Cardiac septum (tissue), 1 donor: ENCODE data around the gene LRRC23. TPM values are rescaled to one million over a fixed set of nuclear protein-coding genes. Genes with fewer than 3 reads are reported as not detected.
"Not testable (repeated sequence)": the region's sequence is repeated elsewhere in the genome, so short reads cannot be mapped to it uniquely, and the experiment has no call there.

Source experiments
- DNase-seq: peaks from one replicate; pipeline ENCODE4 v3.0.0-alpha.2; 2020; ENCODE audit warnings: low spot score
- intact Hi-C: fragments of 100-400 bp; cut with DNase I; formaldehyde crosslinking; loops from one replicate; pipeline ENCODE4 v1.14.0; 2022
- long read RNA-seq: library from polyadenylated mRNA; unstranded; transcript quantifications from one replicate; pipeline ENCODE4 v2.0.0, GENCODE V29; 2021
- total RNA-seq: library from RNA; stranded (reverse); fragmentation: NEBNext Ultra II Directional; extraction: Animal tissue kit (Norgen Biotek cat#: 25700); gene quantifications from one replicate; pipeline ENCODE4 v1.2.1, GENCODE V29; 2021
- donor health status: DM: no; HTN: no; CAD: no.

The LRRC23 gene
- 13.3 TPM for total RNA-seq
- long read RNA-seq, transcript LRRC23-211 (7 exons, 1,412 nt) = major isoform, 7 of 19 reads
- long read RNA-seq, partial matches to known transcripts = 2 of 19 reads
- long read RNA-seq, other reads (novel, unspliced or antisense) = 5 of 19 reads

GRCh38 chr12:6904280-6905276 is at the start of gene LRRC23:
TSS of gene LRRC23 (plus strand) at chr12:6904822. CDS start at chr12:6905634, 812 bp downstream.
- intact Hi-C loops = loop anchor here (2.0 kb wide), 1 partner anchor 32 kb away; the partner anchor contains the start of gene SPSB2
- peak; percentile 98 for DNase-seq

GRCh38 chr12:6855322-6855721 is 49.3 kb upstream of the LRRC23 start:
- no peak for DNase-seq
- intact Hi-C loops = no loop called here

- DNase-seq = no peak
Measured at GRCh38 chr12:6858799-6859198, 45.8 kb upstream of the LRRC23 start.

GRCh38 chr12:6860116-6860515 is 44.5 kb upstream of the LRRC23 start:
- intact Hi-C loops = no loop called here
- DNase-seq = no peak

More at GRCh38 chr12:6858799-6859198, 45.8 kb upstream of the LRRC23 start:
- intact Hi-C loops = no loop called here

- DNase-seq = no peak
- intact Hi-C loops = no loop called here
Measured at GRCh38 chr12:6860942-6861341, 43.7 kb upstream of the LRRC23 start.

GRCh38 chr12:6861391-6861790 is 43.2 kb upstream of the LRRC23 start:
- no peak for DNase-seq
- intact Hi-C loops = no loop called here

GRCh38 chr12:6863033-6863432 is 41.6 kb upstream of the LRRC23 start:
- intact Hi-C loops = no loop called here
- DNase-seq = no peak

GRCh38 chr12:6863586-6864321 is 40.9 kb upstream of the LRRC23 start:
- DNase-seq = no peak
- intact Hi-C loops = no loop called here

GRCh38 chr12:6865307-6865706 is 39.3 kb upstream of the LRRC23 start:
- DNase-seq, intact Hi-C loops: not testable (repeated sequence)

- intact Hi-C loops = no loop called here
Measured at GRCh38 chr12:6866163-6866919, 38.3 kb upstream of the LRRC23 start.

GRCh38 chr12:6866920-6867412 is 37.7 kb upstream of the LRRC23 start:
- DNase-seq = no peak
- intact Hi-C loops = no loop called here

More at GRCh38 chr12:6866163-6866919, 38.3 kb upstream of the LRRC23 start:
- DNase-seq = no peak

- intact Hi-C loops = no loop called here
- DNase-seq = peak; percentile 95
Measured at GRCh38 chr12:6867413-6868210, 37.0 kb upstream of the LRRC23 start, which contains the start of gene TPI1. TSS of gene TPI1 (plus strand) at chr12:6867531. CDS start at chr12:6867567, 36 bp downstream.

- DNase-seq = no peak
- intact Hi-C loops = no loop called here
Measured at GRCh38 chr12:6868211-6869048, 36.2 kb upstream of the LRRC23 start.

- intact Hi-C loops = no loop called here
- peak; percentile 90 for DNase-seq
Measured at GRCh38 chr12:6869049-6870021, 35.3 kb upstream of the LRRC23 start.

GRCh38 chr12:6870304-6870703 is 34.3 kb upstream of the LRRC23 start:
- DNase-seq, intact Hi-C loops: not testable (repeated sequence)
